Fibroblast of lung (primary cell): ENCODE data around the gene LAMA1. TPM values are rescaled to one million over a fixed set of nuclear protein-coding genes. Genes with fewer than 3 reads are reported as not detected.

ENCODE experiments used
- DNase-seq, 2 donors: peaks; one replicate each; pipeline versions ENCODE4 v3.0.0 to v3.0.0-alpha.2; 2010; ENCODE audit warnings: low read depth in 2 of 2
- H2AFZ ChIP-seq: 2 replicates; pipeline ENCODE4 v1.5.1; 2012; ENCODE audit warnings: low read length, control low read depth, inconsistent platforms
- H3K27ac ChIP-seq: 2 replicates; pipeline ENCODE4 v1.5.1; 2011; ENCODE audit warnings: low read length, control low read depth; ENCODE audit not compliant: insufficient read depth
- H3K27me3 ChIP-seq: 2 replicates; pipeline ENCODE4 v1.5.1; 2011; ENCODE audit warnings: mild to moderate bottlenecking, low read length; ENCODE audit not compliant: control insufficient read depth, insufficient read depth
- H3K36me3 ChIP-seq: 2 replicates; pipeline ENCODE4 v1.5.1; 2011; ENCODE audit warnings: low read length; ENCODE audit not compliant: control insufficient read depth, insufficient read depth
- H3K4me1 ChIP-seq: 2 replicates; pipeline ENCODE4 v1.5.1; 2011; ENCODE audit warnings: low read length; ENCODE audit not compliant: control insufficient read depth, insufficient read depth; ENCODE audit errors: extremely low read depth
- H3K4me2 ChIP-seq: 2 replicates; pipeline ENCODE4 v1.5.1; 2011; ENCODE audit warnings: low read length, control low read depth; ENCODE audit not compliant: insufficient read depth; ENCODE audit errors: extremely low read depth
- H3K4me3 ChIP-seq, 4 experiments: fragments of 200-600 bp in 1 of 4; sonication (generic) in 1 of 4; replicated peaks in 1 of 4; 2 replicates each; pipeline ENCODE4 v1.5.1; 2011 to 2016; ENCODE audit warnings: low read length in 4 of 4, low read depth in 3 of 4, mild to moderate bottlenecking in 3 of 4, control low read depth in 2 of 4, inconsistent platforms in 1 of 4, mixed read lengths in 1 of 4; ENCODE audit not compliant: insufficient read depth in 1 of 4; ENCODE audit errors: control extremely low read depth in 1 of 4
- H3K79me2 ChIP-seq: 2 replicates; pipeline ENCODE4 v1.5.1; 2012; ENCODE audit warnings: mild to moderate bottlenecking, low read length, inconsistent platforms; ENCODE audit not compliant: control insufficient read depth, insufficient read depth
- H3K9ac ChIP-seq: 2 replicates; pipeline ENCODE4 v1.5.1; 2011; ENCODE audit warnings: mild to moderate bottlenecking, low read length, control low read depth; ENCODE audit not compliant: insufficient read depth
- H3K9me3 ChIP-seq: 2 replicates; pipeline ENCODE4 v1.5.1; 2012; ENCODE audit warnings: low read depth, low read length; ENCODE audit not compliant: control insufficient read depth, insufficient read depth
- H4K20me1 ChIP-seq: 2 replicates; pipeline ENCODE4 v1.5.1; 2011; ENCODE audit warnings: low read length; ENCODE audit not compliant: control insufficient read depth, insufficient read depth; ENCODE audit errors: extremely low read depth
- EZH2 ChIP-seq: IDR thresholded peaks from 2 replicates; pipeline ENCODE4 v1.5.1; 2012; ENCODE audit warnings: low read length, control low read depth, mild to moderate bottlenecking; ENCODE audit errors: missing control alignments
- polyA plus RNA-seq, 2 donors: library from polyadenylated mRNA; depleted of rRNA in 1 of 2; stranded (reverse) in 1 of 2; unstranded in 1 of 2; fragments of >200 nt; gene quantifications; 2 replicates each; pipeline ENCODE4 v1.2.1, GENCODE V29; 2011 to 2012; ENCODE audit warnings: missing spikeins in 1 of 2
- total RNA-seq: library from RNA; depleted of rRNA; stranded (reverse); fragments of >200 nt; gene quantifications from 2 replicates; pipeline ENCODE4 v1.2.1, GENCODE V29; 2014
- TF ChIP-seq, protein P1 (sequence below), 2 donors: IDR thresholded peaks in 1 of 2; conservative IDR thresholded peaks in 1 of 2; 1 replicate in 1 of 2; 2 replicates in 1 of 2; pipeline ENCODE4 v1.5.1; 2011 to 2012; ENCODE audit warnings: low read length in 2 of 2, control low read depth in 1 of 2, inconsistent platforms in 1 of 2, low read depth in 1 of 2, mild to moderate bottlenecking in 1 of 2

The LAMA1 gene
- total and polyA plus RNA-seq, 2 donors (not counting 1 experiment from before 2014, with no cell fraction given), result 1.2 to 5.8 TPM

DNA sequence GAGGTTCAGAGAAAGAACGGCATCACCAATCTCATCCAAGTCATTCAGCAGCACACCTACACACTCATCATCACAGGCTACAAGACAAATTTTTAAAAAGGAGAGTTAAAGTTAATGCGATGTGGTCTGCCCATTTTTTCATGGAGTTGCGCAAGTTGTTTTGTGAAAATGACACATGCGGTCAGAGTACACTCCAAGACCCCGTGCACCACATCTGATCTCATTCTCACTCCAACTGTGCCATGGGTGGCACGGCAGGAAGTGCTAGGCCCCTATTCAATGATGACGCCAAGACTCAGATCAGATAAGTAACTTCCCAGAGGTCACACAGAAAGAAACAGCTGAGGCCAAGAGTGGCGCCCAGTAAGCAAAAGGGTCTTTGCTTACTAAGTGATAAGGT, 119.8 kb downstream of the LAMA1 start:
- H3K27ac ChIP-seq, result no peak overlapping the region
- H3K9me3 ChIP-seq, result no peaks in the 10 kb centered on the region
- H3K27me3 ChIP-seq, result no peaks in the 10 kb centered on the region
- no peaks in the 10 kb centered on the region for H4K20me1 ChIP-seq
- no peaks in the 10 kb centered on the region for H3K36me3 ChIP-seq
- TF ChIP-seq, protein P1, sequence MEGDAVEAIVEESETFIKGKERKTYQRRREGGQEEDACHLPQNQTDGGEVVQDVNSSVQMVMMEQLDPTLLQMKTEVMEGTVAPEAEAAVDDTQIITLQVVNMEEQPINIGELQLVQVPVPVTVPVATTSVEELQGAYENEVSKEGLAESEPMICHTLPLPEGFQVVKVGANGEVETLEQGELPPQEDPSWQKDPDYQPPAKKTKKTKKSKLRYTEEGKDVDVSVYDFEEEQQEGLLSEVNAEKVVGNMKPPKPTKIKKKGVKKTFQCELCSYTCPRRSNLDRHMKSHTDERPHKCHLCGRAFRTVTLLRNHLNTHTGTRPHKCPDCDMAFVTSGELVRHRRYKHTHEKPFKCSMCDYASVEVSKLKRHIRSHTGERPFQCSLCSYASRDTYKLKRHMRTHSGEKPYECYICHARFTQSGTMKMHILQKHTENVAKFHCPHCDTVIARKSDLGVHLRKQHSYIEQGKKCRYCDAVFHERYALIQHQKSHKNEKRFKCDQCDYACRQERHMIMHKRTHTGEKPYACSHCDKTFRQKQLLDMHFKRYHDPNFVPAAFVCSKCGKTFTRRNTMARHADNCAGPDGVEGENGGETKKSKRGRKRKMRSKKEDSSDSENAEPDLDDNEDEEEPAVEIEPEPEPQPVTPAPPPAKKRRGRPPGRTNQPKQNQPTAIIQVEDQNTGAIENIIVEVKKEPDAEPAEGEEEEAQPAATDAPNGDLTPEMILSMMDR (conservative IDR thresholded peaks at IDR 0.05 in 1 of 2, IDR thresholded peaks at IDR 0.05 in 1 of 2; ENCODE audit: low read depth in 1 of 2, low read length in 2 of 2), result no peak
- TF ChIP-seq EZH2, result no peak
- no peaks in the 10 kb centered on the region for H3K4me1 ChIP-seq
- no peaks in the 10 kb centered on the region for H3K79me2 ChIP-seq
- no peak overlapping the region for H3K9ac ChIP-seq
- H2AFZ ChIP-seq, result no peak overlapping the region
- DNase-seq, result peak in 1 of 2 donors; percentile 76
- H3K4me2 ChIP-seq, result no peak overlapping the region
- H3K4me3 ChIP-seq, result no peak overlapping the region

GRCh38 chr18:6994771-6995430, 122.7 kb downstream of the LAMA1 start:
- Histone ChIP-seq H4K20me1 (no peaks in the 10 kb centered on the region), H3K4me1 (no peaks in the 10 kb centered on the region), H3K4me3 (peak overlapping the region in 2 of 4 experiments; percentile 8 to 20), H3K4me2 (peak overlapping the region; percentile 73), H3K79me2 (no peaks in the 10 kb centered on the region), H3K27ac (no peak overlapping the region), H3K27me3 (no peaks in the 10 kb centered on the region), H3K9ac (no peak overlapping the region), H3K36me3 (no peaks in the 10 kb centered on the region), H2AFZ (peak overlapping the region; percentile 27), H3K9me3 (no peaks in the 10 kb centered on the region)
- DNase-seq, result peak; percentile 12 to 25
- TF ChIP-seq EZH2, result no peak
- TF ChIP-seq, protein P1 (conservative IDR thresholded peaks at IDR 0.05 in 1 of 2, IDR thresholded peaks at IDR 0.05 in 1 of 2; ENCODE audit: low read depth in 1 of 2, low read length in 2 of 2), result no peak

DNA sequence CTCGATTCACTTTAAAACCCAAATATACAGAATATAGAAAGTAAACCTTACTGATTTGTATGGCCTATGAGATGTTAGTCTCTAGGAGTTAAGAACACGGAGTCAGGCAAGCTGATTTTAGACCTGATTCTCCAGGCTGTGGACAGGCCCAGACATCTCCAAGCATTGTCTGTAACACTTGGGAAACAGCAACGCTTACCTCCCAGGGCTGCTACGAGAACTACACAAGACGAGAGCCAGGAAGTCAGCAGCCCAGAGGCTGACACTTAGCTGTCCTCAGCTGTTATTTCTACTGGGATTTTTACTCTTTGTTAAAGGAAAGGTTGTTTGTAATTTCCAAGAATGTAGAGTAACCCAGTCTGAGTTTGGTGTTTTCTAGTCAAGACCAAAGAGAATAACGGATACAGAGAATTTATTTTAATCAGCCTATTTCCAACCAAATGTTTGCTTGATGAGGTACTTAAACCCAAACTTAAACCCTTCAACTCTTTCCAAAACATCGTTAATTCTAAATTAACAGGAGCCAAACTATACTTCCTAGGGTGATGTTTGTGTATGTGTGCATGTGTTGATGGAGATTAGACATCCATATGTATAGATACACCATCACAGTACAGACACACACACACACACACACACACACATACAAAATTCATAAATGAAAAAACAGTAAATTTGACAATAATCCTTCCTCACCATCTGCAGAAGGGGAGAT, 123.4 kb downstream of the LAMA1 start:
- H3K9ac ChIP-seq, result no peak overlapping the region

More for the DNA sequence above, 123.4 kb downstream of the LAMA1 start:
- no peaks in the 10 kb centered on the region for H3K27me3 ChIP-seq
- H3K9me3 ChIP-seq, result no peaks in the 10 kb centered on the region
- H3K36me3 ChIP-seq, result no peaks in the 10 kb centered on the region
- DNase-seq, result peak in 1 of 2 donors; percentile 31
- no peak overlapping the region for H3K4me3 ChIP-seq
- H3K4me1 ChIP-seq, result no peaks in the 10 kb centered on the region
- no peaks in the 10 kb centered on the region for H3K79me2 ChIP-seq
- H4K20me1 ChIP-seq, result no peaks in the 10 kb centered on the region
- H2AFZ ChIP-seq, result peak overlapping the region; percentile 27
- H3K27ac ChIP-seq, result no peak overlapping the region
- TF ChIP-seq, protein P1 (conservative IDR thresholded peaks at IDR 0.05 in 1 of 2, IDR thresholded peaks at IDR 0.05 in 1 of 2; ENCODE audit: low read depth in 1 of 2, low read length in 2 of 2), result no peak
- TF ChIP-seq EZH2, result no peak
- peak overlapping the region; percentile 73 for H3K4me2 ChIP-seq
